PC-3 (cell line): Measurements from ENCODE around the gene LMOD1. TPM values are rescaled to one million over a fixed set of nuclear protein-coding genes. Genes with fewer than 3 reads are reported as not detected.

ENCODE experiments used
- ATAC-seq: fragments of 200-7000 bp; cut with Tn5 transposase; 2 replicates; pipeline ENCODE4 v1.9.1; 2020; ENCODE audit warnings: mild to moderate bottlenecking, moderate library complexity
- BruUV-seq: library from RNA; stranded (reverse); fragments of 400-500 nt; replicated peaks from 2 replicates; lab custom pipeline; 2021; lab: Mats Ljungman, UMichigan
- CTCF ChIA-PET: fragments of 300-600 bp; sonication (Branson Sonifier 250); formaldehyde crosslinking; loops from one replicate; lab custom pipeline; 2022; ENCODE audit warnings: antibody characterized with exemption; lab: Charles Lee
- POLR2A ChIA-PET: fragments of 300-600 bp; sonication (Branson Sonifier 250); formaldehyde crosslinking; loops from one replicate; lab custom pipeline; 2022; ENCODE audit warnings: antibody characterized with exemption; ENCODE audit not compliant: unreplicated experiment; lab: Charles Lee
- DNase-seq: peaks from one replicate; pipeline ENCODE4 v3.0.0-alpha.2; 2015
- H2AFZ ChIP-seq: fragments of 300-600 bp; sonication (generic); 2 replicates; pipeline ENCODE4 v1.6.0; 2016; ENCODE audit warnings: antibody characterized with exemption, low read length
- H3F3A ChIP-seq: fragments of 300-600 bp; sonication (generic); one replicate; pipeline ENCODE4 v1.6.0; 2017; ENCODE audit warnings: antibody characterized with exemption, low read length, control low read depth, mild to moderate bottlenecking; ENCODE audit not compliant: unreplicated experiment
- H3K27ac ChIP-seq: fragments of 300-600 bp; sonication (generic); 2 replicates; pipeline ENCODE4 v1.5.1; 2016; ENCODE audit warnings: mild to moderate bottlenecking, low read length
- H3K27me3 ChIP-seq: fragments of 300-600 bp; sonication (generic); 2 replicates; pipeline ENCODE4 v1.6.1; 2016; ENCODE audit warnings: low read length, mixed read lengths
- H3K36me3 ChIP-seq: fragments of 300-600 bp; sonication (generic); 2 replicates; pipeline ENCODE4 v1.6.1; 2016; ENCODE audit warnings: low read depth, mixed run types, low read length, mixed read lengths
- H3K4me1 ChIP-seq: fragments of 300-600 bp; sonication (generic); 2 replicates; pipeline ENCODE4 v1.5.1; 2016; ENCODE audit warnings: low read length; ENCODE audit not compliant: insufficient read depth
- H3K4me2 ChIP-seq: fragments of 300-600 bp; sonication (generic); 2 replicates; pipeline ENCODE4 v1.6.0; 2016; ENCODE audit warnings: low read length
- H3K4me3 ChIP-seq: fragments of 300-600 bp; sonication (generic); 2 replicates; pipeline ENCODE4 v1.5.1; 2016; ENCODE audit warnings: mild to moderate bottlenecking, low read length, mixed read lengths
- H3K79me2 ChIP-seq: fragments of 300-600 bp; sonication (generic); 2 replicates; pipeline ENCODE4 v1.6.1; 2017; ENCODE audit warnings: low read length, mixed read lengths
- H3K9ac ChIP-seq: fragments of 300-600 bp; sonication (generic); 2 replicates; pipeline ENCODE4 v1.6.0; 2016; ENCODE audit warnings: mild to moderate bottlenecking, low read length
- H3K9me2 ChIP-seq: fragments of 300-600 bp; sonication (generic); replicated peaks from 2 replicates; pipeline ENCODE4 v1.6.1; 2016; ENCODE audit warnings: mixed run types, low read length, mixed read lengths
- H3K9me3 ChIP-seq: fragments of 300-600 bp; sonication (generic); 2 replicates; pipeline ENCODE4 v1.6.1; 2016; ENCODE audit warnings: low read length, mixed read lengths
- H4K20me1 ChIP-seq: fragments of 300-600 bp; sonication (generic); 2 replicates; pipeline ENCODE4 v1.6.1; 2016; ENCODE audit warnings: low read length, mixed read lengths
- CTCF ChIP-seq: fragments of 300-600 bp; sonication (generic); conservative IDR thresholded peaks from 2 replicates; pipeline ENCODE4 v1.5.1; 2017; ENCODE audit warnings: antibody characterized with exemption, low read depth, mild to moderate bottlenecking, low read length
- EZH2 ChIP-seq: fragments of 300-600 bp; sonication (generic); IDR thresholded peaks from one replicate; pipeline ENCODE4 v1.6.1; 2017; ENCODE audit warnings: antibody characterized with exemption, mild to moderate bottlenecking, low read length; ENCODE audit not compliant: unreplicated experiment
- EZH2phosphoT487 ChIP-seq: fragments of 300-600 bp; sonication (generic); IDR thresholded peaks from 2 replicates; pipeline ENCODE4 v1.6.1; 2018; ENCODE audit warnings: mild to moderate bottlenecking, antibody characterized with exemption, low read length, borderline replicate concordance
- intact Hi-C: fragments of 100-400 bp; cut with micrococcal nuclease; formaldehyde crosslinking; loops from 2 replicates; pipeline ENCODE4 v1.9.0; 2023
- total RNA-seq: library from RNA; depleted of rRNA; stranded (reverse); fragments of >200 nt; gene quantifications from 2 replicates; pipeline ENCODE4 v1.2.3, GENCODE V29; 2014

LMOD1 gene
- total RNA-seq, 1 experiment from 2014 or later = 0.07 TPM

- TF ChIP-seq EZH2 (no peak), CTCF (no peak), EZH2phosphoT487 (no peak)
- BruUV-seq = no TSS peak
- no peaks in the 10 kb centered on the region for H3K9me3 ChIP-seq
Measured at GRCh38 chr1:201914456-201915235, 31.7 kb downstream of the LMOD1 start.

GRCh38 chr1:201912832-201913231, 33.5 kb downstream of the LMOD1 start:
- ChIA-PET POLR2A (no interaction called here), CTCF (no interaction called here)
- intact Hi-C loops = no loop called here
- H3K4me3 ChIP-seq = no peak overlapping the region
- H3K79me2 ChIP-seq = no peaks in the 10 kb centered on the region
- no peaks in the 10 kb centered on the region for H3K36me3 ChIP-seq
- no peak for DNase-seq
- H3K9me2 ChIP-seq = no peaks in the 10 kb centered on the region
- H2AFZ ChIP-seq = no peak overlapping the region
- H3K4me1 ChIP-seq = no peaks in the 10 kb centered on the region
- no TSS peak for BruUV-seq
- no peaks in the 10 kb centered on the region for H3F3A ChIP-seq
- H3K4me2 ChIP-seq = no peak overlapping the region
- H3K9me3 ChIP-seq = no peaks in the 10 kb centered on the region
- no peak overlapping the region for H3K27ac ChIP-seq
- H4K20me1 ChIP-seq = no peaks in the 10 kb centered on the region
- no peaks in the 10 kb centered on the region for H3K27me3 ChIP-seq
- no peak for TF ChIP-seq EZH2
- no peak for TF ChIP-seq EZH2phosphoT487
- TF ChIP-seq CTCF = no peak
- H3K9ac ChIP-seq = no peak overlapping the region
- ATAC-seq = no peak

More at GRCh38 chr1:201914456-201915235, 31.7 kb downstream of the LMOD1 start:
- Histone ChIP-seq H3K9ac (no peak overlapping the region), H3K9me2 (no peaks in the 10 kb centered on the region), H3K27me3 (no peaks in the 10 kb centered on the region), H3K36me3 (no peaks in the 10 kb centered on the region), H3K79me2 (no peaks in the 10 kb centered on the region), H3K4me3 (no peak overlapping the region), H3K4me1 (no peaks in the 10 kb centered on the region), H4K20me1 (no peaks in the 10 kb centered on the region), H3F3A (no peaks in the 10 kb centered on the region), H3K4me2 (no peak overlapping the region), H2AFZ (no peak overlapping the region), H3K27ac (no peak overlapping the region)
- ChIA-PET CTCF (no interaction called here), POLR2A (interaction anchor here (0.7 kb wide), 1 partner anchor 41 kb away, joined by 3 read pairs; the partner anchor contains the start of gene TIMM17A)
- intact Hi-C loops = no loop called here
- DNase-seq (no peak), ATAC-seq (no peak)
